ENCODE data around the gene AGRN. TPM values are rescaled to one million over a fixed set of nuclear protein-coding genes. Genes with fewer than 3 reads are reported as not detected.
"Not testable (repeated sequence)": the region's sequence is repeated elsewhere in the genome, so short reads cannot be mapped to it uniquely, and the experiment has no call there.

Gene AGRN
- total RNA-seq, 1 donor from 2014 or later: 109 TPM

DNA sequence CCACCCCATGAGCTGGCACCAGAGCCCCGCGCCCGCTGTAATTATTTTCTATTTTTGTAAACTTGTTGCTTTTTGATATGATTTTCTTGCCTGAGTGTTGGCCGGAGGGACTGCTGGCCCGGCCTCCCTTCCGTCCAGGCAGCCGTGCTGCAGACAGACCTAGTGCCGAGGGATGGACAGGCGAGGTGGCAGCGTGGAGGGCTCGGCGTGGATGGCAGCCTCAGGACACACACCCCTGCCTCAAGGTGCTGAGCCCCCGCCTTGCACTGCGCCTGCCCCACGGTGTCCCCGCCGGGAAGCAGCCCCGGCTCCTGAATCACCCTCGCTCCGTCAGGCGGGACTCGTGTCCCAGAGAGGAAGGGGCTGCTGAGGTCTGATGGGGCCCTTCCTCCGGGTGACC, 35.1 kb downstream of the AGRN start:
- TF ChIP-seq, protein P1, sequence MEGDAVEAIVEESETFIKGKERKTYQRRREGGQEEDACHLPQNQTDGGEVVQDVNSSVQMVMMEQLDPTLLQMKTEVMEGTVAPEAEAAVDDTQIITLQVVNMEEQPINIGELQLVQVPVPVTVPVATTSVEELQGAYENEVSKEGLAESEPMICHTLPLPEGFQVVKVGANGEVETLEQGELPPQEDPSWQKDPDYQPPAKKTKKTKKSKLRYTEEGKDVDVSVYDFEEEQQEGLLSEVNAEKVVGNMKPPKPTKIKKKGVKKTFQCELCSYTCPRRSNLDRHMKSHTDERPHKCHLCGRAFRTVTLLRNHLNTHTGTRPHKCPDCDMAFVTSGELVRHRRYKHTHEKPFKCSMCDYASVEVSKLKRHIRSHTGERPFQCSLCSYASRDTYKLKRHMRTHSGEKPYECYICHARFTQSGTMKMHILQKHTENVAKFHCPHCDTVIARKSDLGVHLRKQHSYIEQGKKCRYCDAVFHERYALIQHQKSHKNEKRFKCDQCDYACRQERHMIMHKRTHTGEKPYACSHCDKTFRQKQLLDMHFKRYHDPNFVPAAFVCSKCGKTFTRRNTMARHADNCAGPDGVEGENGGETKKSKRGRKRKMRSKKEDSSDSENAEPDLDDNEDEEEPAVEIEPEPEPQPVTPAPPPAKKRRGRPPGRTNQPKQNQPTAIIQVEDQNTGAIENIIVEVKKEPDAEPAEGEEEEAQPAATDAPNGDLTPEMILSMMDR (IDR thresholded peaks at IDR 0.05): no peak
- DNase-seq (ENCODE audit: low spot score in 2 of 2): no peak
- Histone ChIP-seq H3K4me1 (peaks cover 11% of the 10 kb centered on the region in 2 donors), H3K27me3 (peaks cover 9% of the 10 kb centered on the region), H3K9me3 (no peaks in the 10 kb centered on the region), H3K27ac (no peak overlapping the region), H3K36me3 (no peaks in the 10 kb centered on the region), H3K4me3 (no peak overlapping the region)
- intact Hi-C loops (cut with DNase I): no loop called here

DNA sequence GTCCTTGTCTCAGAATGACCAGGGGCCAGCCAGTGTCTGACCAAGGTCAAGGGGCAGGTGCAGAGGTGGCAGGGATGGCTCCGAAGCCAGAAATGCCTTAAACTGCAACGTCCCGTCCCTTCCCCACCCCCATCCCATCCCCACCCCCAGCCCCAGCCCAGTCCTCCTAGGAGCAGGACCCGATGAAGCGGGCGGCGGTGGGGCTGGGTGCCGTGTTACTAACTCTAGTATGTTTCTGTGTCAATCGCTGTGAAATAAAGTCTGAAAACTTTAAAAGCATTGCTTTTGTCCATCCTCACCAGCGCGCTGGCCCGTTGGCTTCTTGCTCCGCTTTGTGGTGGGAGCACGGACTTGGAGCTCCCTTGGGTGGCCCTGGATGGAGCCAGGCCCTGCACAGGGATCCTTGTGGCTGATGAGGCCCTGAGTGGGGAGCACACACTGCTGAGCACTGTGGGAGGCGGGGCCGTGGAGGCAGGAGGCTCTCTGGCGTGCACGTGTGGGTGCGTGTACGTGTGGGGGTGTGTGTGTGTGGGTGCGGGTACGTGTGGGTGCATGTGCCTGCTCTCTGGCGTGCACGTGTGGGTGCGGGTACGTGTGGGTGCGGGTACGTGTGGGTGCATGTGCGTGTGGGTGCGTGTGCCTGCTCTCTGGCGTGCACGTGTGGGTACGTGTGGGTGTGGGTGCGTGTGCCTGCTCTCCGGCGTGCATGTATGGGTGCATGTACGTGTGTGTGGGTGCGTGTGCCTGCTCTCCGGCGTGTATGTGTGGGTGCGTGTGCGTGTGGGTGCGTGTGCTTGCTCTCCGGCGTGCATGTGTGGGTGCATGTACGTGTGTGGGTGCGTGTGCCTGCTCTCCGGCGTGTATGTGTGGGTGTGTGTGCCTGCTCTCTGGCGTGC, 36.2 kb downstream of the AGRN start:
- no peak for DNase-seq (ENCODE audit: low spot score in 2 of 2)
- Histone ChIP-seq H3K4me1 (peaks cover 11% of the 10 kb centered on the region in 2 donors), H3K9me3 (no peaks in the 10 kb centered on the region), H3K27me3 (peaks cover 15% of the 10 kb centered on the region), H3K36me3 (no peaks in the 10 kb centered on the region), H3K27ac (no peak overlapping the region), H3K4me3 (no peak overlapping the region)
- TF ChIP-seq, protein P1 (IDR thresholded peaks at IDR 0.05): no peak
- intact Hi-C loops (cut with DNase I): no loop called here

DNA sequence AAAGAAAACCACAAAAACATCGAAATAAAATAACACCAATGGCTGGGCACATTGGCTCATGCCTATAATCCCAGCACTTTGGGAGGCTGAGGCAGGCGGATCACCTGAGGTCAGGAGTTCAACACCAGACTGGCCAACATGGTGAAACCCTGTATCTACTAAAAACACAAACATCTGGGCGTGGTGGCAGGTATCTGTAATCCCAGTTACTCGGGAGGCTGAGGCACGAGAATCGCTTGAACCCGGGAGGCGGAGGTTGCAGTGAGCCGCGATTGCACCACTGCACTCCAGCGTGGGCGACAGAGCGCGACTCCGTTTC, 37.8 kb downstream of the AGRN start:
- H3K9me3 ChIP-seq; H3K27ac ChIP-seq; H3K36me3 ChIP-seq; DNase-seq (ENCODE audit: low spot score in 2 of 2); H3K4me3 ChIP-seq; intact Hi-C loops (cut with DNase I): not testable (repeated sequence)
- H3K4me1 ChIP-seq: peaks cover 11% of the 10 kb centered on the region in 2 donors
- peaks cover 15% of the 10 kb centered on the region for H3K27me3 ChIP-seq

DNA sequence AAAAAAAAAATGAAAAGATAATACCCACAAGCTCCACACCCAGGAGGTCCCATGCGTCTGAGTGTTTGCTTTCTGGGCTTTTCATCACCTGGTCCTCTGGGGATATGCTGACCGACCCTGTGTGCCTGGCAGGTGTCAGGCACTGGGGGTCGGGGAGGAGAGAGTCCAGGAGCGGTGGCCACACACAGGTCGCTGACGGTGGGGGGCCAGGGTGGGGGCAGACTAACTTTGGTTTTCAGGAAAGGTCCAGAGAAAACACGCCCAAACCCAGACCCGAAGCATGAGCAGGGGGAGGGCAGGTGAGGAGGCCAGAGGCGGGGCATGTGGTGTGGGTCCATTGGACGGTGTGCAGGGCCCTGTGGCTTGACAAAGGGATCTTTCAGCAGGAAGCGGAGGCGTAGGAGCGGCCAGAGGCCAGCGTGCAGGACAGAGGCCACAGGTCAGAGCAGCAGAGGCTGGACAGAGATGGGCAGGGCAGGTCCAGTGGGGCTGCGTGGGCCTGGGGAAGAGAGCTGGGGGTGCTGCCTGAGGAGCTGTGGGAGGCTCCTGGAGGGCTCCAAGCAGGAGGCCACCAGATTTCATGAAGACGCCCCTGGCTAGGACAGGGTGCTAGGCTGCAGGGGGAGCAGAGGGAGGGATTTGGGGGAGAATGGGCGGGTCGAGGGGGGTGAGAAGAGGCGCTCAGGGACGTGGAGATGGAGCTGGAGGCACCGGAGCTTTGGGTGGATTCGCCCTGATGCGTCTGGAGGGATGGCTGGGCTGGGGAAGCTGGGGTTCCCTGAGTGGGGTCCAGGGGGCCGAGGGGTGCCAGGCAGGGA, 38.4 kb downstream of the AGRN start:
- Histone ChIP-seq H3K4me3 (peak overlapping the region in 1 of 2 donors; percentile 81), H3K4me1 (peaks cover 11% of the 10 kb centered on the region in 2 donors), H3K27me3 (peaks cover 15% of the 10 kb centered on the region), H3K36me3 (no peaks in the 10 kb centered on the region), H3K27ac (no peak overlapping the region), H3K9me3 (no peaks in the 10 kb centered on the region)
- intact Hi-C loops (cut with DNase I): no loop called here
- DNase-seq (ENCODE audit: low spot score in 2 of 2): no peak
- TF ChIP-seq, protein P1 (IDR thresholded peaks at IDR 0.05): no peak

DNA sequence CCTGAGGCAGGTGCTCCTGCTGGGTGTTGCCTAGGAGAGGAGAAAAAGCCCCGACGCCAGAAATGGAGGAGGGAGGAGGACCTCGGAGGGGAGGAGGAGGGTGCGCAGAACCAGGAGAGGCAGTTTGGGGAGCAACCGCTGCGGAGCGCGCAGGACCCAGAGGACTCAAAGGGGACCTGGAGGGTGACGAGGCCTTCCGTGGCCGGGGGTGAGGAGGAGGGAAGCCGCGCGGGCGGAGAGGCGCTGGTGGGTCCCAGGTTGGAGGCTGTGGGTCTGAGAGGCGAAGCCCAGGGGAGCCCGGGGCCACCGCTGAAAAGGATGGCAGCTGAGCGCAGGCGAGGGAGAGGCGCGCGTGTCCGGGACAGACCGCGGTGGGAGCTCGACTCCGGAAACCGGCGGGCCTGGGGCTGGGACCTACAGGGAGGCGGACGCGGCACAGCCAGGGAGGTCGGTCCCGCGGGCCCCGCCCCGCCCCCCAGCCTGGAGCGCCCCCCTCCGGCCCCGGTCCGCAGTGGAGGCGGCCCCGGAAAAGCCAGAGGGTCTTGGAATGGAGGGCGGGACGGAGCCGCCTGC, 39.1 kb downstream of the AGRN start:
- Histone ChIP-seq H3K27me3 (peaks cover 15% of the 10 kb centered on the region), H3K27ac (no peak overlapping the region), H3K36me3 (no peaks in the 10 kb centered on the region), H3K4me3 (peak overlapping the region; percentile 71 to 81), H3K9me3 (no peaks in the 10 kb centered on the region), H3K4me1 (peaks cover 11 to 14% of the 10 kb centered on the region in 2 donors)
- TF ChIP-seq, protein P1 (IDR thresholded peaks at IDR 0.05): peak in 1 of 3 experiments; percentile 32
- intact Hi-C loops (cut with DNase I): no loop called here
- DNase-seq (ENCODE audit: low spot score in 2 of 2): no peak

Measured in ascending aorta (tissue), 2 donors.